HG03095 (cell line): ENCODE results near the gene ZNF675.
"Not testable (repeated sequence)": the region's sequence is repeated elsewhere in the genome, so short reads cannot be mapped to it uniquely, and the experiment has no call there.

Experiments
- ATAC-seq: cut with Tn5 transposase; IDR thresholded peaks from one replicate; pipeline ENCODE4 v1.9.1; 2021; ENCODE audit warnings: moderate library complexity; ENCODE audit not compliant: unreplicated experiment

The ZNF675 gene

GRCh38 chr19:23686621-23687423, at the start of gene ZNF675:
Gene ZNF675, minus strand, starts transcription at chr19:23687212. Its CDS starts 179 bp downstream, at chr19:23687033.
- ATAC-seq = peak; percentile 87

DNA sequence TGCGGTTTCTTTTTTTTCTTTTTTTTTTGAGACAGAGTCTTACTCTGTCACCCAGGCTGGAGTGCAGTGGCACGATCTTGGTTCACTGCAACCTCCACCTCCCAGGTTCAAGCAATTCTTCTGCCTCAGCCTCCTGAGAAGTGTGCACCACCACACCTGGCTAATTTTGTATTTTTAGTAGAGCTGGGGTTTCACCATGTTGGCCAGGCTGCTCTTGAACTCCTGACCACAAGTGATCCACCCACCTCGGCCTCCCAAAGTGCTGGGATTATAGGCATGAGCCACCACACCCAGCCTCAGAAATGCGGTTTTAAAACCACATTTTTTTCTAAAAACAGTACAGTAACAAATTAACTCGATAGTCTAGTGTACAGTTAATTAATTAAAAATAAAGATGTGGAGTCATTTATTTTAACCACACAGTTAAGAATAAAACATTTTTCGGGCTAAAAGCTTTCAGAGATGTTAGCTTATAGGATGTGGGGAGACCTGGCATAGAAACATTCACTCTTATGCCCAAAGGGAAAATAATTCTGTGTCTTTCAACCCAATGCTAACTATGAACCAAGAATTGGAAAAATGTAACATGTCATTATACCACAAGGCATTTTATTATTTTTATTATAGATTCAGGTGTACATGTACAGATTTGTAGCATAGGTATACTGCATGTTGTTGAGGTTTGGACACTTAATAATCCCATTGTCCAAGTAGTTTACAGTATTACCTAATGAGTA, 43.9 kb upstream of the ZNF675 start:
- not testable (repeated sequence) for ATAC-seq

- ATAC-seq = not testable (repeated sequence)
Observed at GRCh38 chr19:23724161-23724560, 37.1 kb upstream of the ZNF675 start.

DNA sequence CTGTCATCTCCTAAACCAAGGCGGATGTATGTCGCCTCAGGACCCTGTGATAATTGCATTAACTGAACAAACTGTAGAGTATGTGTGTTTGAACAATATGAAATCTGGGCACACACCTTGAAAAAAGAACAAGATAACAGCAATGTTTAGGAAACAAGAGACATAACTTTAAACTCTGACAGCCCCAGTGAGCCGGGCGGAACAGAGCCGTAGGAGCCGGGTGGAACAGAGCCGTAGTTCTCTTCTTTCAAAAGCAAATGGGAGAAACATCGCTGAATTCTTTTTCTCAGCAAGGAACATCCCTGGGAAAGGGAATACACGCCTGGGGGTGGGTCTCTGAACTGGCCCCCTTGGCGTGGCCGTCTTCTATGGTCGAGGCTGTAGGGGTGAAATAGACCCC, 31.8 kb upstream of the ZNF675 start:
- no peak for ATAC-seq

- ATAC-seq = no peak
Observed at GRCh38 chr19:23716792-23717191, 29.8 kb upstream of the ZNF675 start.

- ATAC-seq = no peak
Observed at GRCh38 chr19:23709347-23709746, 22.3 kb upstream of the ZNF675 start.

- no peak for ATAC-seq
Observed at GRCh38 chr19:23706657-23707056, 19.6 kb upstream of the ZNF675 start.

GRCh38 chr19:23699521-23699860, 12.5 kb upstream of the ZNF675 start:
- ATAC-seq = no peak

DNA sequence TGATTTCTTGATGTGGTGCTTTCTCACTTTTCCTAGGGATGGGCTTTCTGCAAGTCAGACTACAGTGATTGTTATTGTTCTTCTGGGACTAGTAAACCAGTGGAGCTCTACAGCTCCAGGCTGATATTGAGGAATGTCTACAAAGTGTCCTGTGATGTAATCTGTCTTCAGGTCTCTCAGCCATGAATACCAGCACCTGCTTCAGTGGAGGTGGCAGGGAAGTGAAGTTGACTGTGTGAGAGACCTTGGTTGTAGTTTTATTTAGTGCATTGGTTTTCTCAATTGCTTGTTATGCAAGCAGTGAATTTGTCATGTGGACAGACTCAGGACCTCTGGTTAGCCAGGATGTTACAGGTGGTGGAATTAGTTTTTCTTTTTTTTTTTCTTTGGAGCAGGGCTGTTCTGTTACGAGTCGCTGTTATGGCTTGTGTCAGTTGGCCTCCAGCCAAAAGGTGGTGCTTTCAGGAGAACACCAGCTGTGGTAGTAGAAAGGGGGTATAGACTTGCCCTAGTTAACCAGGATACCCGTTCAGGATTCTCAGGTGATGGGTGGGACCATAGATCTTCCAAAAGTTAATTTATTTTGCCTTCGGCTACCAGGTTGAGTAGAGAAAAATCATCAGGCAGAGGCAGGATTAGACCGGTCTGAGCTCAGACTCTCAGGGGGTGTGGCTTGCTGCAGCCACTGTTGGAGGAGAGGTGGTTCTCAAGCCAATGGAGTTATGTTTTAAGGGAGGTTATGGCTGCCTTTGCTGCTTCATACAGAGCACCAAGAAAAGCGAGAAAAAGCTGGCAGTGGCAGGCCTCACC, 11.9 kb upstream of the ZNF675 start:
- no peak for ATAC-seq

DNA sequence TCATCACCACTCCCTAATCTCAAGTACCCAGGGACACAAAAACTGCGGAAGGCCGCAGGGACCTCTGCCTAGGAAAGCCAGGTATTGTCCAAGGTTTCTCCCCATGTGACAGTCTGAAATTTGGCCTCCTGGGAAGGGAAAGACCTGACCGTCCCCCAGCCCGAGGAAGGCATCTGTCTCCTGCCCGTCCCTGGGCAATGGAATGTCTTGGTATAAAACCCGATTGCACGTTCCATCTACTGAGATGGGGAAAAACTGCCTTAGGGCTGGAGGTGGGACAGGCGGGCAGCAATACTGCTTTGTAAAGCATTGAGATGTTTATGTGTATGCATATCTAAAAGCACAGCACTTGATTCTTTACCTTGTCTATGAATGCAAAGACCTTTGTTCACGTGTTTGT, 5.9 kb upstream of the ZNF675 start:
- not testable (repeated sequence) for ATAC-seq

DNA sequence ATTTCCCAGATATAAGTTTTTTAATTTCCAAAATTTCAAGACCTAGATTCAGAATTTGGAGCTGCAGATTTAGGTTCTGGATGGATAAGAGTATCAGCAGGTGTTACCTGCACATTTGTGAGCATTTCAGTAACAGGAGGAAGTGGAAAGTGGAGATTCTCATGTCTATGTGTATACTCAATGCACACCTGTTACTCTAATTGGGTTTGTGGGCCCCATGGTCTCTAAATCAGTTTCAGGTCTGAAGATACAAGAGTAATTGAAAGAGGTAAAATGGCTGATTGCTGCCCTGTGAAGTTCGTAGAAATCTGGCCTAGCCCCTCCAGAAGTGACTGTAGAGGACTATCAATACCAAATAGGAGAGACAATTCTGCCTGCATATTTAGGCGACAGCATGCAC, 13.9 kb downstream of the ZNF675 start:
- ATAC-seq = no peak

GRCh38 chr19:23668606-23669005, 18.4 kb downstream of the ZNF675 start:
- not testable (repeated sequence) for ATAC-seq

DNA sequence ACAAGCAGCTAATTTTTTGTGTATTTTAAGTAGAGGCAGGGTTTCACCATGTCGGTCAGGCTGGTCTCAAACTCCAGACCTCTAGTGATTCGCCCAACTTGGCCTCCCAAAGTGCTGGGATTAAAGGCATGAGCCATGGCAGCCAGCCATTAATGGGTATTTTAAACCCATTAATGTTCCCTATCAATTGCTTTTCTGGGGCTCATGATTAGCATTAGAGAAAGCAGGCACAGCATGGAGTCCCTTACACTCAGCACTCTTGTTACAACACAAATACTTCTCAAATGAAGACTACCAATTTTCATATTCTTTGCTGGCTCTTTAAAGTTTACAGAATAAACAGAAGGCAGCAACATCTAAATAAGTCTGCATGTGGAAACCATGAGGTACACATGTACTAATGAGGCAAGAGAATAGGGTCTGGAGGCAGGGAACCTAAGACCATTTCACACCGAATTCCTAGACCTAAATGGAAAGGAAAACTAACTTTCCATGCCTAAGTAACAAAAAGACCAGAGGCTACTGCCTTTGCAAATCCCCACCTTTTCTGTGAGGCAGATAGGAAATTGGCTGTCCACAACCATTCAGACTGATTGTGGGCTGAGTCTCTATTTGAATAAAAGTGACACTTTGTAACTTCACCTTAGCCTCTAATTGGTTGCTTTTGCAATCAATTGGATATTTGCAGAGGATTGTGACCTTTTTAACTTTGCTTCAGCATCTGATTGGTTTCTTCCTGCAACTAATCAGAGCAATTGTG, 21.2 kb downstream of the ZNF675 start:
- no peak for ATAC-seq

- ATAC-seq = not testable (repeated sequence)
Observed at GRCh38 chr19:23649817-23650216, 37.2 kb downstream of the ZNF675 start.
